ENCODE results near the gene PRKAR2B.

DNA sequence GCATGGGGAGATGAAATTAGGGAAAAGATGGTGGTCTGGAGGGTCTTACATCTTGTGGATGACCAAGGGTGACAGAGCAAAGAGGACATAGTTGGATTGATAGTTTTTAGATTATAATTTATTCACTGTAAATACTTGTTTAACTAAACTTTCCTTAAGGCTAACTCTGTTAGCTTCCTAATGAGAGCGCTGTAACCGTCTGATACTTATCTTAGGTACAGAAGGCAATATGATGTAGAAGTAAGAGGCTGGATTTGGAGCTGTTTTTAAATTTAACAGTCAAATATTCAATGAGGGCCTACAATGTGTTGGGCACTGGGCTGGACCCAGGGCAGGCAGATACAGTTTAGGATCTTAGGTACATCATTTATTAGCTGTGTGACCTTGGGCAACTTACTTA lies 36.0 kb downstream of the PRKAR2B start:
- TF ChIP-seq CTCF (IDR thresholded peaks at IDR 0.05) (no peak), POLR2A (IDR thresholded peaks at IDR 0.05) (no peak)

Measured in Peyer's patch (tissue), 4 donors.